Neural cell (in vitro differentiated cells): ENCODE measurements around the gene EXPH5. TPM values are rescaled to one million over a fixed set of nuclear protein-coding genes. Genes with fewer than 3 reads are reported as not detected.

Experiments
- H2AFZ ChIP-seq: fragments of 200-600, 300-800 bp; sonication (generic), shearing (Covaris generic); 2 replicates; pipeline ENCODE4 v1.6.0; 2014; ENCODE audit warnings: low read depth, mild to moderate bottlenecking, antibody characterized with exemption, low read length, moderate library complexity
- H3F3A ChIP-seq: fragments of 200-600 bp; shearing (Covaris generic); 2 replicates; pipeline ENCODE4 v1.6.1; 2016; ENCODE audit warnings: mild to moderate bottlenecking, moderate library complexity, mixed read lengths, antibody characterized with exemption, low read length; ENCODE audit not compliant: insufficient read depth, poor library complexity, severe bottlenecking
- H3K27ac ChIP-seq: fragments of 200-600, 300-800 bp; sonication (generic), shearing (Covaris generic); 2 replicates; pipeline ENCODE4 v1.5.1; 2014; ENCODE audit warnings: mild to moderate bottlenecking, low read length, moderate library complexity
- H3K27me3 ChIP-seq: fragments of 300-800, 200-600 bp; sonication (generic), shearing (Covaris generic); 2 replicates; pipeline ENCODE4 v1.6.0; 2014; ENCODE audit warnings: mild to moderate bottlenecking, low read depth, low read length, moderate library complexity; ENCODE audit not compliant: insufficient read depth
- H3K36me3 ChIP-seq: fragments of 300-800, 200-600 bp; sonication (generic), shearing (Covaris generic); 2 replicates; pipeline ENCODE4 v1.5.1; 2014; ENCODE audit warnings: mild to moderate bottlenecking, antibody characterized with exemption, low read length, moderate library complexity; ENCODE audit not compliant: insufficient read depth
- H3K4me2 ChIP-seq: fragments of 300-800, 200-600 bp; sonication (generic), shearing (Covaris generic); 2 replicates; pipeline ENCODE4 v1.6.0; 2014; ENCODE audit warnings: mild to moderate bottlenecking, low read length
- H3K4me3 ChIP-seq: fragments of 300-800, 200-600 bp; sonication (generic), shearing (Covaris generic); 2 replicates; pipeline ENCODE4 v1.5.1; 2014; ENCODE audit warnings: mild to moderate bottlenecking, low read length, moderate library complexity
- H3K79me2 ChIP-seq: fragments of 200-600 bp; shearing (Covaris generic); replicated peaks from 2 replicates; pipeline ENCODE4 v1.6.0; 2014; ENCODE audit warnings: mild to moderate bottlenecking, low read length, moderate library complexity; ENCODE audit not compliant: insufficient read depth
- H3K9ac ChIP-seq: fragments of 300-800, 200-600 bp; sonication (generic), shearing (Covaris generic); 2 replicates; pipeline ENCODE4 v1.6.1; 2016; ENCODE audit warnings: mild to moderate bottlenecking, low read length, mixed read lengths
- H3K9me2 ChIP-seq: fragments of 200-600 bp; shearing (Covaris generic); 2 replicates; pipeline ENCODE4 v1.6.1; 2016; ENCODE audit warnings: mild to moderate bottlenecking, low read length, mixed read lengths; ENCODE audit not compliant: insufficient read depth
- H3K9me3 ChIP-seq: fragments of 200-600, 300-800 bp; sonication (generic), shearing (Covaris generic); 2 replicates; pipeline ENCODE4 v1.6.1; 2016; ENCODE audit warnings: mild to moderate bottlenecking, mixed run types, low read length, moderate library complexity, mixed read lengths
- H4K20me1 ChIP-seq: fragments of 200-600 bp; shearing (Covaris generic); 2 replicates; pipeline ENCODE4 v1.6.1; 2016; ENCODE audit warnings: mild to moderate bottlenecking, mixed run types; ENCODE audit not compliant: insufficient read depth
- CTCF ChIP-seq: fragments of 450-650 bp; IDR thresholded peaks from 2 replicates; pipeline ENCODE4 v1.5.1; 2014; ENCODE audit warnings: antibody characterized with exemption, mild to moderate bottlenecking, moderate library complexity; ENCODE audit not compliant: poor library complexity, severe bottlenecking
- EP300 ChIP-seq: fragments of 450-650 bp; conservative IDR thresholded peaks from 2 replicates; pipeline ENCODE4 v1.6.1; 2014; ENCODE audit warnings: antibody characterized with exemption, mild to moderate bottlenecking, moderate library complexity; ENCODE audit not compliant: poor library complexity, severe bottlenecking
- EZH2 ChIP-seq: fragments of 200-600, 300-800 bp; shearing (Covaris generic), sonication (generic); IDR thresholded peaks from 2 replicates; pipeline ENCODE4 v1.6.1; 2014; ENCODE audit warnings: antibody characterized with exemption, low read length, borderline replicate concordance, mild to moderate bottlenecking; ENCODE audit not compliant: insufficient read depth, poor library complexity, severe bottlenecking
- MXI1 ChIP-seq: fragments of 450-650 bp; conservative IDR thresholded peaks from 2 replicates; pipeline ENCODE4 v1.6.1; 2014; ENCODE audit warnings: antibody characterized with exemption, mild to moderate bottlenecking; ENCODE audit not compliant: poor library complexity, severe bottlenecking
- POLR2AphosphoS5 ChIP-seq: IDR thresholded peaks from 2 replicates; pipeline ENCODE4 v1.6.1; 2012
- RAD21 ChIP-seq: fragments of 450-650 bp; conservative IDR thresholded peaks from 2 replicates; pipeline ENCODE4 v1.6.1; 2014; ENCODE audit warnings: antibody characterized with exemption, mild to moderate bottlenecking, moderate library complexity
- REST ChIP-seq: IDR thresholded peaks from 2 replicates; pipeline ENCODE4 v1.6.1; 2012; ENCODE audit warnings: borderline replicate concordance
- SMC3 ChIP-seq: fragments of 450-650 bp; conservative IDR thresholded peaks from 2 replicates; pipeline ENCODE4 v1.6.1; 2014; ENCODE audit warnings: antibody characterized with exemption, mild to moderate bottlenecking, moderate library complexity; ENCODE audit not compliant: poor library complexity
- TAF1 ChIP-seq: IDR thresholded peaks from 2 replicates; pipeline ENCODE4 v1.6.1; 2012; ENCODE audit warnings: low read depth
- polyA plus RNA-seq: library from polyadenylated mRNA; depleted of rRNA; stranded (reverse); fragments of >200 nt; gene quantifications from 2 replicates; pipeline ENCODE4 v1.2.3, GENCODE V29; 2014

EXPH5 gene
- polyA plus RNA-seq, 1 donor from 2014 or later: not detected

DNA sequence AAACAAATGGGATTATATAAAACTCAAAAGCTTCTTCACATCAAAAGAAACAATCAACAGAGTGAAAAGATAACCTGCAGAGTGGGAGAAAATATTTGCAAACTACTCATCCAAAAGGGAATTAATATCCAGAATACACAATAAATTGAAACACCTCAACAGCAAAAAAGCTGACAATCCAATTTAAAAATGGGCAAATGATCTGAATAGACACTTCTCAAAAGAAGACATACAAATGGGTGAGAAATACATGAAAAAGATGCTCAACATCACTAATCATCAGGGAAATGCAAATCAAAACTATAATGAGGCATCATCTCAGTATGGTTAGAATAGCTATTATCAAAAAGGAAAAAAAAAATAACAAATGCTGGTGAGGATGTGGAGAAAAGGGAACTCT, 13.5 kb downstream of the EXPH5 start:
- no peaks in the 10 kb centered on the region for H3K36me3 ChIP-seq
- H3K9me2 ChIP-seq: no peaks in the 10 kb centered on the region
- TF ChIP-seq TAF1: no peak
- TF ChIP-seq MXI1: no peak
- no peak for TF ChIP-seq REST
- no peak for TF ChIP-seq POLR2AphosphoS5
- TF ChIP-seq RAD21: no peak
- no peak for TF ChIP-seq CTCF
- no peak for TF ChIP-seq EZH2
- TF ChIP-seq SMC3: no peak
- TF ChIP-seq EP300: no peak

GRCh38 chr11:108576523-108576922, 17.0 kb downstream of the EXPH5 start:
- Histone ChIP-seq H3K79me2 (no peaks in the 10 kb centered on the region), H3K9me3 (peaks cover 4% of the 10 kb centered on the region), H3F3A (no peaks in the 10 kb centered on the region), H3K4me2 (no peak overlapping the region), H3K27ac (no peak overlapping the region), H3K9me2 (no peaks in the 10 kb centered on the region), H2AFZ (no peak overlapping the region), H3K4me3 (no peak overlapping the region), H4K20me1 (no peaks in the 10 kb centered on the region), H3K9ac (no peak overlapping the region), H3K27me3 (no peaks in the 10 kb centered on the region), H3K36me3 (no peaks in the 10 kb centered on the region)
- TF ChIP-seq MXI1: no peak
- TF ChIP-seq EZH2: no peak
- TF ChIP-seq SMC3: no peak
- no peak for TF ChIP-seq EP300
- no peak for TF ChIP-seq RAD21
- no peak for TF ChIP-seq TAF1
- no peak for TF ChIP-seq REST
- no peak for TF ChIP-seq POLR2AphosphoS5
- TF ChIP-seq CTCF: no peak

More for the DNA sequence above, 13.5 kb downstream of the EXPH5 start:
- Histone ChIP-seq H4K20me1 (no peaks in the 10 kb centered on the region), H2AFZ (no peak overlapping the region), H3K9ac (no peak overlapping the region), H3K9me3 (peaks cover 4% of the 10 kb centered on the region), H3K4me3 (no peak overlapping the region), H3K27me3 (no peaks in the 10 kb centered on the region), H3K4me2 (no peak overlapping the region), H3K79me2 (no peaks in the 10 kb centered on the region), H3K27ac (no peak overlapping the region), H3F3A (no peaks in the 10 kb centered on the region)
